ENCODE measurements around the gene SH2D1B.

DNA sequence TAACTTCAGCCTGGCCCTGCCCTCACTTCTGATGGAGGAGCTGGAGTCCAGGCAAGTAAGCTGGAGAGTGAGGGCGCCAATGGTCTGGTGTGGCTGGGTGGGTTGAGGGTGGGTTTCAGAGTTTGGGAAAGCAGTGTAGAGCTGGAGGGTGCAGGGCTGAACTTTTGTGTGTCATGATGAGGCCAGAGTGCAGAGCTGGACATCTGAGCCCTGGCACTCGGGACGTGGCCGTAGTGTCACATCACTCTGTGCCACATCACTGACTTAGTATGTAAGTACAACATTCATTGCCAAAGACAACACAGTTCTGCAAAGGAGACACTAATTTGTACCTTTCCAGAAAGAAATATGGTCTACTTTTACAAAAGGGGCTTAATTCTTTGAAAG lies 51.1 kb downstream of the SH2D1B start:
- TF ChIP-seq, protein P1, sequence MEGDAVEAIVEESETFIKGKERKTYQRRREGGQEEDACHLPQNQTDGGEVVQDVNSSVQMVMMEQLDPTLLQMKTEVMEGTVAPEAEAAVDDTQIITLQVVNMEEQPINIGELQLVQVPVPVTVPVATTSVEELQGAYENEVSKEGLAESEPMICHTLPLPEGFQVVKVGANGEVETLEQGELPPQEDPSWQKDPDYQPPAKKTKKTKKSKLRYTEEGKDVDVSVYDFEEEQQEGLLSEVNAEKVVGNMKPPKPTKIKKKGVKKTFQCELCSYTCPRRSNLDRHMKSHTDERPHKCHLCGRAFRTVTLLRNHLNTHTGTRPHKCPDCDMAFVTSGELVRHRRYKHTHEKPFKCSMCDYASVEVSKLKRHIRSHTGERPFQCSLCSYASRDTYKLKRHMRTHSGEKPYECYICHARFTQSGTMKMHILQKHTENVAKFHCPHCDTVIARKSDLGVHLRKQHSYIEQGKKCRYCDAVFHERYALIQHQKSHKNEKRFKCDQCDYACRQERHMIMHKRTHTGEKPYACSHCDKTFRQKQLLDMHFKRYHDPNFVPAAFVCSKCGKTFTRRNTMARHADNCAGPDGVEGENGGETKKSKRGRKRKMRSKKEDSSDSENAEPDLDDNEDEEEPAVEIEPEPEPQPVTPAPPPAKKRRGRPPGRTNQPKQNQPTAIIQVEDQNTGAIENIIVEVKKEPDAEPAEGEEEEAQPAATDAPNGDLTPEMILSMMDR (IDR thresholded peaks at IDR 0.05 in 8 of 11, conservative IDR thresholded peaks at IDR 0.05 in 3 of 11) = no peak
- TF ChIP-seq POLR2AphosphoS5 (IDR thresholded peaks at IDR 0.05) (no peak), POLR2A (IDR thresholded peaks at IDR 0.05) (no peak)

All from spleen (tissue), 7 donors.